IPS-NIHi7 (cell line): ENCODE data around the gene ABI2.
"Not testable (repeated sequence)": the region's sequence is repeated elsewhere in the genome, so short reads cannot be mapped to it uniquely, and the experiment has no call there.

ENCODE experiments used
- DNase-seq: peaks from one replicate; pipeline ENCODE4 v3.0.0; 2012; ENCODE audit warnings: mixed read lengths; ENCODE audit errors: extremely low spot score

The ABI2 gene

GRCh38 chr2:203354966-203355365 is 26.8 kb downstream of the ABI2 start:
- no peak for DNase-seq

GRCh38 chr2:203359450-203359849 is 31.3 kb downstream of the ABI2 start:
- no peak for DNase-seq

GRCh38 chr2:203360833-203361430 is 32.7 kb downstream of the ABI2 start:
- no peak for DNase-seq

GRCh38 chr2:203361495-203361894 is 33.3 kb downstream of the ABI2 start:
- no peak for DNase-seq

- no peak for DNase-seq
These were observed 33.7 kb downstream of the ABI2 start for GRCh38 chr2:203361922-203362321.

- DNase-seq, result no peak
These were observed 38.7 kb downstream of the ABI2 start for GRCh38 chr2:203366639-203367466.

- DNase-seq, result not testable (repeated sequence)
These were observed 44.5 kb downstream of the ABI2 start for GRCh38 chr2:203372706-203373105.

- DNase-seq, result no peak
These were observed 48.0 kb downstream of the ABI2 start for GRCh38 chr2:203376173-203376572.

- DNase-seq, result no peak
These were observed 51.0 kb downstream of the ABI2 start for GRCh38 chr2:203379156-203379555.

- DNase-seq, result no peak
These were observed 54.8 kb downstream of the ABI2 start for GRCh38 chr2:203383038-203383437.

GRCh38 chr2:203388153-203388552 is 60.0 kb downstream of the ABI2 start:
- not testable (repeated sequence) for DNase-seq

GRCh38 chr2:203394519-203395227 is 66.5 kb downstream of the ABI2 start:
- DNase-seq, result peak; percentile 37

- DNase-seq, result no peak
These were observed 67.7 kb downstream of the ABI2 start for GRCh38 chr2:203395858-203396257.

GRCh38 chr2:203396667-203397066 is 68.5 kb downstream of the ABI2 start:
- peak; percentile 84 for DNase-seq

GRCh38 chr2:203399031-203399430 is 70.8 kb downstream of the ABI2 start:
- no peak for DNase-seq

- DNase-seq, result no peak
These were observed 72.8 kb downstream of the ABI2 start for GRCh38 chr2:203400805-203401585.

GRCh38 chr2:203404996-203405395 is 76.8 kb downstream of the ABI2 start:
- no peak for DNase-seq

GRCh38 chr2:203407496-203407895 is 79.3 kb downstream of the ABI2 start:
- DNase-seq, result no peak

- DNase-seq, result no peak
These were observed 84.5 kb downstream of the ABI2 start for GRCh38 chr2:203412546-203413331.

GRCh38 chr2:203413796-203414195 is 85.6 kb downstream of the ABI2 start:
- DNase-seq, result no peak

GRCh38 chr2:203418271-203418670 is 90.1 kb downstream of the ABI2 start:
- DNase-seq, result no peak
